ENCODE measurements around the gene KRT1.

- no peak for TF ChIP-seq POLR2A (IDR thresholded peaks at IDR 0.05; ENCODE audit: low read length)
- TF ChIP-seq GATA1 (IDR thresholded peaks at IDR 0.05; ENCODE audit: low read depth, low read length) = no peak
Measured at GRCh38 chr12:52685406-52685890, 5.2 kb upstream of the KRT1 start.

All from erythroblast (primary cell).